Breast epithelium (tissue), 3 donors: ENCODE results near the gene SPNS2.

Experiments
- POLR2A ChIP-seq: fragments of 450-650 bp; IDR thresholded peaks from one replicate; pipeline ENCODE4 v1.6.1; 2016; ENCODE audit warnings: antibody characterized with exemption, mild to moderate bottlenecking, moderate library complexity
- POLR2AphosphoS5 ChIP-seq, 3 donors: sonication (generic); formaldehyde crosslinking; IDR thresholded peaks; one replicate each; pipeline ENCODE4 v1.6.1; 2017; ENCODE audit warnings: antibody characterized with exemption in 3 of 3
- TF ChIP-seq, protein P1 (sequence below), 3 donors: fragments of 450-650 bp; IDR thresholded peaks; one replicate each; pipeline ENCODE4 v1.5.1; 2016 to 2017; ENCODE audit warnings: antibody characterized with exemption in 3 of 3, mild to moderate bottlenecking in 3 of 3, moderate library complexity in 3 of 3

- TF ChIP-seq, protein P1, sequence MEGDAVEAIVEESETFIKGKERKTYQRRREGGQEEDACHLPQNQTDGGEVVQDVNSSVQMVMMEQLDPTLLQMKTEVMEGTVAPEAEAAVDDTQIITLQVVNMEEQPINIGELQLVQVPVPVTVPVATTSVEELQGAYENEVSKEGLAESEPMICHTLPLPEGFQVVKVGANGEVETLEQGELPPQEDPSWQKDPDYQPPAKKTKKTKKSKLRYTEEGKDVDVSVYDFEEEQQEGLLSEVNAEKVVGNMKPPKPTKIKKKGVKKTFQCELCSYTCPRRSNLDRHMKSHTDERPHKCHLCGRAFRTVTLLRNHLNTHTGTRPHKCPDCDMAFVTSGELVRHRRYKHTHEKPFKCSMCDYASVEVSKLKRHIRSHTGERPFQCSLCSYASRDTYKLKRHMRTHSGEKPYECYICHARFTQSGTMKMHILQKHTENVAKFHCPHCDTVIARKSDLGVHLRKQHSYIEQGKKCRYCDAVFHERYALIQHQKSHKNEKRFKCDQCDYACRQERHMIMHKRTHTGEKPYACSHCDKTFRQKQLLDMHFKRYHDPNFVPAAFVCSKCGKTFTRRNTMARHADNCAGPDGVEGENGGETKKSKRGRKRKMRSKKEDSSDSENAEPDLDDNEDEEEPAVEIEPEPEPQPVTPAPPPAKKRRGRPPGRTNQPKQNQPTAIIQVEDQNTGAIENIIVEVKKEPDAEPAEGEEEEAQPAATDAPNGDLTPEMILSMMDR (IDR thresholded peaks at IDR 0.05), result no peak
- TF ChIP-seq POLR2A (no peak), POLR2AphosphoS5 (IDR thresholded peaks at IDR 0.05) (peak in 1 of 3 donors; percentile 56)
These were observed 15.5 kb upstream of the SPNS2 start for GRCh38 chr17:4483012-4483840.
